Activated T-cell treated with anti-CD3 and anti-CD28 coated beads, Interleukin-2, amount 50 U/mL, for 72 hours (primary cell): ENCODE data around the gene PGAP3. TPM values are rescaled to one million over a fixed set of nuclear protein-coding genes. Genes with fewer than 3 reads are reported as not detected.
"Not testable (repeated sequence)": the region's sequence is repeated elsewhere in the genome, so short reads cannot be mapped to it uniquely, and the experiment has no call there.

ENCODE experiments used
- ATAC-seq, 2 donors: fragments of 150-1000 bp; cut with Tn5 transposase; replicated peaks in 1 of 2; 2 replicates each; pipeline ENCODE4 v1.10.0; 2021; ENCODE audit warnings: moderate library complexity in 2 of 2, mild to moderate bottlenecking in 1 of 2
- DNase-seq, 2 donors: peaks; one replicate each; pipeline ENCODE4 v3.0.0; 2021 to 2022; ENCODE audit warnings: mixed read lengths in 1 of 2
- H3K27ac Mint-ChIP-seq: one replicate; pipeline ENCODE4 v1.8.0; 2022; ENCODE audit warnings: mild to moderate bottlenecking, moderate library complexity, mixed read lengths
- H3K27me3 Mint-ChIP-seq: one replicate; pipeline ENCODE4 v1.8.0; 2022; ENCODE audit warnings: low read depth, mixed read lengths
- H3K36me3 Mint-ChIP-seq, 2 donors: one replicate each; pipeline ENCODE4 v1.8.0; 2022; ENCODE audit warnings: mixed read lengths in 2 of 2, mild to moderate bottlenecking in 1 of 2; ENCODE audit not compliant: insufficient read depth in 2 of 2
- H3K4me1 Mint-ChIP-seq: one replicate; pipeline ENCODE4 v1.8.0; 2022; ENCODE audit warnings: low read depth, mixed read lengths
- H3K4me3 Mint-ChIP-seq, 2 donors: one replicate each; pipeline ENCODE4 v1.8.0; 2022; ENCODE audit warnings: mild to moderate bottlenecking in 2 of 2, mixed read lengths in 2 of 2, moderate library complexity in 2 of 2
- H3K9me3 Mint-ChIP-seq, 2 donors: one replicate each; pipeline ENCODE4 v1.8.0; 2022; ENCODE audit warnings: mixed read lengths in 2 of 2
- total RNA-seq, 2 donors: library from RNA; stranded (reverse); gene quantifications; one replicate each; pipeline ENCODE4 v1.2.3, GENCODE V29; 2022

The PGAP3 gene
- total RNA-seq, 2 donors from 2014 or later, result 8.5 to 12.8 TPM

- peaks cover 37% of the 10 kb centered on the region for H3K27me3 Mint-ChIP-seq
- H3K4me1 Mint-ChIP-seq, result peaks cover 21% of the 10 kb centered on the region
- H3K27ac Mint-ChIP-seq, H3K9me3 Mint-ChIP-seq, H3K36me3 Mint-ChIP-seq, DNase-seq, ATAC-seq: not testable (repeated sequence)
- H3K4me3 Mint-ChIP-seq, result peak overlapping the region; percentile 44 to 65
Observed at GRCh38 chr17:39699157-39699817, 11.4 kb upstream of the PGAP3 start.

GRCh38 chr17:39697961-39698360 is 10.1 kb upstream of the PGAP3 start:
- no peak overlapping the region for H3K4me3 Mint-ChIP-seq
- no peaks in the 10 kb centered on the region for H3K36me3 Mint-ChIP-seq
- peaks cover 15% of the 10 kb centered on the region for H3K4me1 Mint-ChIP-seq
- H3K9me3 Mint-ChIP-seq, result no peaks in the 10 kb centered on the region
- no peak for ATAC-seq
- H3K27ac Mint-ChIP-seq, result no peak overlapping the region
- peaks cover 37% of the 10 kb centered on the region for H3K27me3 Mint-ChIP-seq
- DNase-seq, result no peak

GRCh38 chr17:39696731-39697130 is 8.9 kb upstream of the PGAP3 start:
- ATAC-seq (no peak), DNase-seq (no peak)
- Mint-ChIP-seq H3K36me3 (no peaks in the 10 kb centered on the region), H3K4me3 (no peak overlapping the region), H3K9me3 (no peaks in the 10 kb centered on the region), H3K27ac (no peak overlapping the region), H3K4me1 (peaks cover 15% of the 10 kb centered on the region), H3K27me3 (peaks cover 27% of the 10 kb centered on the region)

GRCh38 chr17:39695089-39695474 is 7.2 kb upstream of the PGAP3 start:
- H3K4me3 Mint-ChIP-seq, result no peak overlapping the region
- H3K36me3 Mint-ChIP-seq, result no peaks in the 10 kb centered on the region
- no peaks in the 10 kb centered on the region for H3K9me3 Mint-ChIP-seq
- H3K27me3 Mint-ChIP-seq, result peaks cover 13% of the 10 kb centered on the region
- peaks cover 5% of the 10 kb centered on the region for H3K4me1 Mint-ChIP-seq
- DNase-seq (no peak), ATAC-seq (no peak)
- no peak overlapping the region for H3K27ac Mint-ChIP-seq

GRCh38 chr17:39694593-39694992 is 6.7 kb upstream of the PGAP3 start:
- DNase-seq, result no peak
- Mint-ChIP-seq H3K9me3 (no peaks in the 10 kb centered on the region), H3K27ac (no peak overlapping the region), H3K36me3 (no peaks in the 10 kb centered on the region), H3K4me3 (no peak overlapping the region), H3K4me1 (peaks cover 3% of the 10 kb centered on the region), H3K27me3 (peaks cover 9% of the 10 kb centered on the region)
- no peak for ATAC-seq

- ATAC-seq (no peak), DNase-seq (no peak)
- H3K9me3 Mint-ChIP-seq, result no peaks in the 10 kb centered on the region
- H3K4me1 Mint-ChIP-seq, result peaks cover 27% of the 10 kb centered on the region
- H3K36me3 Mint-ChIP-seq, result peaks cover 6 to 8% of the 10 kb centered on the region in 2 donors
- H3K4me3 Mint-ChIP-seq, result peak overlapping the region; percentile 94 to 96
- H3K27me3 Mint-ChIP-seq, result no peaks in the 10 kb centered on the region
- peak overlapping the region; percentile 98 for H3K27ac Mint-ChIP-seq
Observed at GRCh38 chr17:39688945-39689344, 1.1 kb upstream of the PGAP3 start.

GRCh38 chr17:39688475-39688835 is 598 bp upstream of the PGAP3 start:
- peak overlapping the region; percentile 98 for H3K27ac Mint-ChIP-seq
- ATAC-seq (no peak), DNase-seq (peak in 1 of 2 donors; percentile 25)
- peaks cover 27% of the 10 kb centered on the region for H3K4me1 Mint-ChIP-seq
- H3K9me3 Mint-ChIP-seq, result no peaks in the 10 kb centered on the region
- H3K27me3 Mint-ChIP-seq, result no peaks in the 10 kb centered on the region
- peak overlapping the region; percentile 94 to 96 for H3K4me3 Mint-ChIP-seq
- H3K36me3 Mint-ChIP-seq, result peaks cover 6 to 8% of the 10 kb centered on the region in 2 donors

GRCh38 chr17:39687101-39687545 is 734 bp downstream of the PGAP3 start:
- ATAC-seq (no peak), DNase-seq (no peak)
- Mint-ChIP-seq H3K36me3 (peaks cover 6 to 8% of the 10 kb centered on the region in 2 donors), H3K27ac (no peak overlapping the region), H3K4me1 (peaks cover 27% of the 10 kb centered on the region), H3K9me3 (no peaks in the 10 kb centered on the region), H3K4me3 (peak overlapping the region; percentile 94 to 96), H3K27me3 (no peaks in the 10 kb centered on the region)

GRCh38 chr17:39684369-39685192 is 3.3 kb downstream of the PGAP3 start:
- no peaks in the 10 kb centered on the region for H3K27me3 Mint-ChIP-seq
- H3K36me3 Mint-ChIP-seq, result peaks cover 6 to 8% of the 10 kb centered on the region in 2 donors
- no peaks in the 10 kb centered on the region for H3K9me3 Mint-ChIP-seq
- no peak overlapping the region for H3K4me3 Mint-ChIP-seq
- ATAC-seq, result no peak
- H3K4me1 Mint-ChIP-seq, result peaks cover 44% of the 10 kb centered on the region
- H3K27ac Mint-ChIP-seq, result no peak overlapping the region
- DNase-seq, result no peak

GRCh38 chr17:39683295-39683939 is 4.4 kb downstream of the PGAP3 start:
- peaks cover 46% of the 10 kb centered on the region for H3K4me1 Mint-ChIP-seq
- H3K9me3 Mint-ChIP-seq, result no peaks in the 10 kb centered on the region
- no peak overlapping the region for H3K4me3 Mint-ChIP-seq
- H3K27ac Mint-ChIP-seq, result no peak overlapping the region
- peaks cover 3 to 6% of the 10 kb centered on the region in 2 donors for H3K36me3 Mint-ChIP-seq
- H3K27me3 Mint-ChIP-seq, result no peaks in the 10 kb centered on the region
- DNase-seq (no peak), ATAC-seq (no peak)

GRCh38 chr17:39679521-39680192 is 8.2 kb downstream of the PGAP3 start:
- ATAC-seq (peak; percentile 72 to 76), DNase-seq (peak; percentile 41 to 50)
- peak overlapping the region; percentile 31 to 56 for H3K4me3 Mint-ChIP-seq
- peaks cover 53% of the 10 kb centered on the region for H3K4me1 Mint-ChIP-seq
- H3K27me3 Mint-ChIP-seq, result no peaks in the 10 kb centered on the region
- no peaks in the 10 kb centered on the region for H3K36me3 Mint-ChIP-seq
- no peaks in the 10 kb centered on the region for H3K9me3 Mint-ChIP-seq
- H3K27ac Mint-ChIP-seq, result peak overlapping the region; percentile 64

- Mint-ChIP-seq H3K36me3 (no peaks in the 10 kb centered on the region), H3K4me1 (peaks cover 53% of the 10 kb centered on the region), H3K4me3 (peak overlapping the region in 1 of 2 donors; percentile 31), H3K27ac (peak overlapping the region; percentile 64), H3K9me3 (no peaks in the 10 kb centered on the region), H3K27me3 (no peaks in the 10 kb centered on the region)
- ATAC-seq (no peak), DNase-seq (no peak)
Observed at GRCh38 chr17:39678340-39679116, 9.3 kb downstream of the PGAP3 start.
